Gastroesophageal sphincter (tissue), 3 donors: ENCODE results near the gene CDK10.

Experiments
- CTCF ChIP-seq, 4 experiments: fragments of 200-600 bp in 2 of 4; fragments of 450-650 bp in 2 of 4; sonication (generic) in 1 of 4; IDR thresholded peaks; one replicate each; pipeline ENCODE4 v1.5.1; 2017 to 2019; ENCODE audit warnings: antibody characterized with exemption in 4 of 4, mild to moderate bottlenecking in 2 of 4, moderate library complexity in 2 of 4
- EP300 ChIP-seq: sonication (generic); formaldehyde crosslinking; IDR thresholded peaks from one replicate; pipeline ENCODE4 v1.6.1; 2017; ENCODE audit warnings: antibody characterized with exemption, mild to moderate bottlenecking
- POLR2A ChIP-seq, 2 donors: fragments of 450-650 bp; IDR thresholded peaks; one replicate each; pipeline ENCODE4 v1.6.1; 2017; ENCODE audit warnings: antibody characterized with exemption in 2 of 2, mild to moderate bottlenecking in 2 of 2, moderate library complexity in 1 of 2

GRCh38 chr16:89657442-89658220 is 28.9 kb upstream of the CDK10 start, which contains the start of the genes CHMP1A and SPATA33:
- TF ChIP-seq EP300, result no peak
- no peak for TF ChIP-seq CTCF (IDR thresholded peaks at IDR 0.05)
- peak; percentile 60 to 65 for TF ChIP-seq POLR2A (IDR thresholded peaks at IDR 0.05)
